Cerebellar nuclear complex (tissue), 1 donor: ENCODE data around the gene CGB1.
"Not testable (repeated sequence)": the region's sequence is repeated elsewhere in the genome, so short reads cannot be mapped to it uniquely, and the experiment has no call there.

Experiments used
- DNase-seq, 2 experiments: peaks; one replicate each; lab custom pipeline; 2025; lab: John Stamatoyannopoulos, UW

The CGB1 gene

GRCh38 chr19:49036815-49037214, at the start of gene CGB1:
Gene CGB1, minus strand, starts transcription at chr19:49036895. Its CDS starts 184 bp downstream, at chr19:49036711.
- not testable (repeated sequence) for DNase-seq

DNA sequence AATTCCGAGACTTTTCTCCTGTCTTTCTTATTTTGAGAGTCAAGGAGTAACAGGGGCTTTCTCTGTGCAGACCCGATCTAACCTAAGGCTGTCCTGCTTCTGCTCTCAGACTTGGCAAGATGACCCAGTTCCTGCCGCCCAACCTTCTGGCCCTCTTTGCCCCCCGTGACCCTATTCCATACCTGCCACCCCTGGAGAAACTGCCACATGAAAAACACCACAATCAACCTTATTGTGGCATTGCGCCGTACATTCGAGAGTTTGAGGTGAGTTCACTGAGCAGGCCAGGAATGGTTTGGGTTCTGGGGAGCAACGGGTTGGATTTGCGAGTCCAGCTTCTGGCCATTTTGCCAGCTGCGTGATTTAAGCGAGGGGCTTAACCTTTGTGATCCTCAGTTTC, 49.6 kb upstream of the CGB1 start:
- no peak for DNase-seq

GRCh38 chr19:49085868-49086232, 49.2 kb upstream of the CGB1 start:
- DNase-seq, result no peak

- DNase-seq, result peak; percentile 62 to 93
Measured at GRCh38 chr19:49085020-49085867, 48.5 kb upstream of the CGB1 start, which contains the start of gene SNRNP70. Gene SNRNP70, plus strand, starts transcription at chr19:49085451. Its CDS starts 964 bp downstream, at chr19:49086415.

DNA sequence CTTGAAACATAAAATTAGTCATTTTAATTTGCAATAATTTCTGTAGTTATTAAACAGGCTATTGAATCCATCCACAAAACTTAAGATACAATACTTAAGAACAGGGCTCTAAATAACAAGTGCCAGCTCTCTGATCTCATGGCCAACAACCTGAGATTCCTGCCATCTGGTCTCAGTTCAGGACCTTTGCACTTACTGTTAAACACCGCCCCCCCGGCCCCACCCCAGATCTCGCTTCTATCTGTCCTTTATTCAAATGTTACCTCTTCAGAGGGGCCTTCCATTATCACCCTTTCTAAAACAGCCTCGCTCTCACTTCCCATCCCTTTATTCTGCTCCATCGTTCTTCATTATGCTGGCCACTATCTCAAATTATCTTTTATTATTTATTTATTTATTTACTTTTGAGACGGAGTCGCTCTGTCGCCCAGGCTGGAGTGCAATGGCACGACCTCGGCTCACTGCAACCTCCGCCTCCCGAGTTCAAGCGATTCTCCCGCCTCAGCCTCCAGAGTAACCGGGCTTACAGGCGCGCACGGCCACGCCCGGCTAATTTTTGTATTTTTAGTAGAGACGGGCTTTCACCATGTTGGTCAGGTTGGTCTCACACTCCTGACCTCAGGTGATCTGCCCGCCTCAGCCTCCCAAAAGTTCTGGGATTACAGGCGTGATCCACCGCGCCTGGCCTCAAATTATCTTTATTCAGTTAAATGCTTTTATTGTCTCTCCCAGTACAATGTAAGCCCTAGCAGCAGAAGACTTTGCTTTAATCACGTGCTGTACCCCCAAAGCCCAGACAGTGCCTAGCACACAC, 47.7 kb upstream of the CGB1 start:
- DNase-seq, result no peak

DNA sequence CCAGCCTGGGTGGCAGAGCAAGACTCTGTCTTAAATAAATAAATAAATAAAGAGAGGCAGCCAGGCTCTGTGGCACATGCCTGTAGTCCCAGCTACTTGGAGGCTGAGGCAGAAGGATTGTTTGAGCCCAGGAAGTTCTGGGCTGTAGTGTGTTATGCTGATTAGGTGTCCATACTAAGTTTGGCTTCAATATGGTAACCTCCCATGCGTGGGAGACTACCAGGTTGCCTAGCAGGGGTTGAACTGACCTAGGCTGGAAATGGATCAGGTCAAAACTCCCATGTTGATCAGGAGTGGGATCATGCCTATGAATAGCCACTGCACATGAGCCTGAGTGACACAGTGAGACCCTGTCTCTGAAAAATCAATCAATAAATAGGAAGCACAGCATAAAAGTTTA, 44.6 kb upstream of the CGB1 start:
- no peak for DNase-seq

DNA sequence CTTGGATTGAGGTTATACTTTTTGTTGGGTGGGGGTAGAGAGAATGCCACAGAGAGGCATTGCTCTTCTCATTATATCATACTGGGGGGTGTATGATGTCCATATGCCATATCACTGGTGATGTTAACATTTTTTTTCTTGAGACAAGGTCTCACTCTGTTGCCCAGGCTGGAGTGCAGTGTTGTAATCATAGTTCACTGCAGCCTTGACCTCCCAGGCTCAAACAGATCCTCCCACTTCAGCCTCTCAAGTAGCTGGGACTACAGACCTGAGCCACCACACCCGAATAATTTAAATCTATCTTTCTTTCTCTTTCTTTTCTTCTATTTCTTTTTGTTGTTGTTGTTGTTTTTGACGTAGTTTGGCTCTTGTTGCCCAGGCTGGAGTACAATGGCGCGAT, 43.7 kb upstream of the CGB1 start:
- no peak for DNase-seq

DNA sequence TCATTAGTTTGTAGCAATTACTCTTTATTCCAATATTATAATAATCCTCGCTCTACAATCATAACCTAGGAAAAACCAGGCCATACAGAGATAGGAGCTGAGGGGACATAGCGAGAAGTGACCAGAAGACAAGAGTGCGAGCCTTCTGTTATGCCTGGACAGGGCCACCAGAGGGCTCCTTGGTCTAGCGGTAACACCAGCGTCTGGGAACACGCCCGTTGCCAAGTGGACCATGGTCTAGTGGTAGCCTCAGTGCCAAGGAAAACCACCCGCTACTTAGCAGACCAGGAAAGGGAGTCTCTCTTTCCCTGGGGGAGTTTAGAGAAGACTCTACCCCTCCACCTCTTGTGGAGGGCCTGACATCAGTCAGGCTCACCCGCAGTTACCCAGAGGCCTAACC, 38.2 kb upstream of the CGB1 start:
- DNase-seq, result peak in 1 of 2 experiments; percentile 14

DNA sequence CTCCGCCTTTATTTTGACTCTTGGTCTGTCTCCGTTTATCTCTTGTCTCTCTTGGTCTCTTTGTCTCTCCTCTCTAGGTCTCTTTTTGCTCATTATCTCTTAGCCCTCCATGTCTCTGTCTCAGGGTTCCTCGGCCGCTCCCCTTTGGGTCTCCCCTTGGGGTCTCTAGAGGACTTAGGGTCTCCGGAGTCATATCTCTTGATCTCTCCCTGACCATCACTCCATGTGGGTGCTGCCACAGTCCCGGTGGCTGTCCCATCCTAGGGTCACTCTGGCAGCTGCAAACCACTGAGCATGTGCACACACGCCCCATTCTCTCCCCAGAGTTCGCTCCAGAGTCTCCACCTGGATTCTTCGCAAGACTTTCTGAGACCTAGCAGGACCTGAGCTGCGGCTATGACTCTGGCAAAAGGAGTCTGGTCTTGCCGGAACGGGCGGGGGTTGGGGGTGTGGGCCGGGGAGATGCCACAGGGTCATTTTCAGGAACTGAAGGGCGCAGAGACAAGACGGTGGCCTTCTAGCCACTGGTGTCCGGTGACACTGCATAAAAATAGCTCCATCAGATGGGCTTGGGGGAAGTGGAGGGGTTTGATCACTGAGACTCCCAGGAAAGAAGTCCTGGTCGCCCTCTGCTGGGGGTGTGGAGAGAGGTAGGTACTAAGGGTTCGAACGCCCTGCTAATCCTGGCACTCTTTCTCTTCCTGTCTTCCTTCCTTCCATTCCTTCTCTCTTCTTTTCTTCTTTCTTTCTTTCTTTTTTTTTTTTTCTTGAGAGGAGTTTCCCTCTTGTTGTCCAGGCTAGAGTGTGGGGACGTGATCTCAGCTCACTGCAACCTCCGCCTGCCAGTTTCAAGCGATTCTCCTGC, 37.1 kb upstream of the CGB1 start:
- DNase-seq, result no peak

GRCh38 chr19:49071860-49072547, 35.3 kb upstream of the CGB1 start:
- DNase-seq, result no peak

DNA sequence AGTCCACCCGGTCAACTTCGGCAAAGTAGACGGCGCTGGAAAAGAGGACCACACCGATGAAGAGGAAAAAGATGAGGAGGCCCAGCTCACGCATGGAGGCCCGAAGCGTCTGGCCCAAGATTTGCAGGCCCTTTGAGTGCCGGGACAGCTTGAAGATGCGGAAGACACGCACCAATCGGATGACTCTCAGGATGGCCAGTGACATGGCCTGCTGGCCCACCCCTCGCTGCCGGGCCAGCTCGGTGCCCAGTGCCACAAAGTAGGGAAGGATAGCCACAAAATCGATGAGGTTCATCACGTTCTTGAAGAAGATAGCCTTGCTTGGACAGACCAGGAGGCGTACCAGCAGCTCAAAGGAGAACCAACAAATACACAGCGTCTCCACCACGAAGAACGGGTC, 33.7 kb upstream of the CGB1 start:
- no peak for DNase-seq

GRCh38 chr19:49069026-49069425, 32.3 kb upstream of the CGB1 start:
- no peak for DNase-seq

DNA sequence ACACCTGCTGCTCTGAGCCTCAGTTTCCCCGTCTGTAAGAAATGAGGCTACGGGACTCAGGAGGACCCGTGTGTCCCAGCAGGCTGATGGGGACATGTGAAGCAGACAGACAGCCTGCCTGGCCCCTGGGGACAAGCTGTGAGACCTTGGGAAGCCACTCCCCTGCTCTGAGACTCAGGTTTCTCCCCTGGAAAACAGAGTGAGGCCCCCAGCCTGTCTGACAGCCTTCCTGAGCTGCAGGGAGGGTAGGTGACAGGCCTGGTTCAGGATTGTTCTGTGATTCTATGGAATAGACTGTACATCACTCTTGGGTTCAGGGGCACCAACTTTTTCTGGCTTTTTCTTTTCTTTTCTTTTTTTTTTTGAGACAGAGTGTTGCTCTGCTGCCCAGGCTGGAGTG, 30.9 kb upstream of the CGB1 start:
- no peak for DNase-seq

DNA sequence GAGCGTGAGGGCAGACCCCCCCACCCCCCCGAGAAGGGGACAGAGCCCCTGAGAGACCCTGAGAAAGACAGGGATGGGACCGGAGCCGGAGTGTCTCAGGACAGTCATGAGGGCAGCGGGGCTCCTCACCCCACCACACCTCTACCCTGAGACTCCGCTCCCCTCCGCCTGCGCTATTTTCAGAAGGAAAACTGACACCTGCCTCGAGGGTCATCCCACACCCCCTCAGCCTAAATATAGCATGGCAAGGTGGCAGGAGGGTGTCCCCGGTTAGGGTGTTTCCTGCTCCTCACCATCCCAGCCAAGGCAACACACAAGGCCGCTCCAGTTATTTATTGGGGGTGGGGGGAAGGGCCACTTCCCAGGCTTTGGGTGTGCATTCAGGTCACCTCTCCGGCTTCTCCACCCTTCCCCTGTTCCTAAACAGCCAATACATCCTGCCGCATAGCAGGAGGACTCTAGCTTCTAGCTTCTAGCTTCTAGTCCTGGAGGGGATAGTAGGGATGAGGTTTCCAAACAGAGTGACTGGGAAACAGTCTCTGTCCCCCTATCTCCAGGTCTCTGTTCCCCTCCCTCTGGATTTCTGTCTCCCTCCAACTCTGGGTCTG, 29.3 kb upstream of the CGB1 start:
- DNase-seq, result no peak

DNA sequence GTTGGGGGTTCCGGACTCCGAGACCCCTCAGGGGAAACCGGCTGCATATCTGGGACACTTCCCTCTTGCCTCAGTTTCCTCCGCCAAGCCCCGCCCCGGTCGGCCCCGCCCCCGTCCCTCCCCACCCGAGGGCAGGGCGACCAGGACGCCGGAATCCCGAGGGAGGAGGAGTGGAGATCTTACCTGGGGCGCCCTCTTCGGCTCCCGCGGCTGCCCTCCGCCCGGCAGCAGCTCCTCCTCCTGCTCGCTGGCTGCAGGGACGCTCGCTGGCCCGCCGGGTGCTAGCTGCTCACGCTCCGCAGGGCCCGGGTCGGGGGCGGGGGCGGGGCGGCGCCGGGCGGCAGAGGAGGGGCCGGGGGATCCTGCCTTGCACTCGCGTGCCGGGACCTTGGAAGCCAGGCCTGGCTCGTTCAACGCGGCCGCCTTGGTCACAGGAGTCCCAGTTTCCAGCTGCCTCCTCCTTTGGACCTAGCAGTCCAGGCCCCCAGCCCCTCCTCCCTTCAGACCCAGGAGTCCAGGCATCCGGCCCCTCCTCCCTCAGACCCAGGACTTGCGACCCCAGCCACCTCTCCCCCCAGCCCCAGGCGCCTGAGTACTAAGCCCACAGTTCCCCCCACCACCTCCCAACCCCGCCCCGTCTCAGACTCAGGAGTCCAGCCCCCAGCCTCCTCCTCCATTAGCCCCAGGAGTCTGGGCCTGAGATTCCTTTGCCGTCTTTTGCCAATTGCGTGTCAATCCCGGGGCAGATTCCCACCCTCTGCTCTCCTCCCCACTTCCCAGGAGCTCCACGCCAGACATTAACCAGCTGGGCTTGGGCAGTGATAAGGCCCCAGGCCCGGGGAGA, 28.3 kb upstream of the CGB1 start, which contains the start of gene NTF4:
NTF4 (minus strand) TSS at position 51 of the 844 bp plus-strand sequence. CDS start 2,821 bp downstream, outside the sequence.
- DNase-seq, result no peak

DNA sequence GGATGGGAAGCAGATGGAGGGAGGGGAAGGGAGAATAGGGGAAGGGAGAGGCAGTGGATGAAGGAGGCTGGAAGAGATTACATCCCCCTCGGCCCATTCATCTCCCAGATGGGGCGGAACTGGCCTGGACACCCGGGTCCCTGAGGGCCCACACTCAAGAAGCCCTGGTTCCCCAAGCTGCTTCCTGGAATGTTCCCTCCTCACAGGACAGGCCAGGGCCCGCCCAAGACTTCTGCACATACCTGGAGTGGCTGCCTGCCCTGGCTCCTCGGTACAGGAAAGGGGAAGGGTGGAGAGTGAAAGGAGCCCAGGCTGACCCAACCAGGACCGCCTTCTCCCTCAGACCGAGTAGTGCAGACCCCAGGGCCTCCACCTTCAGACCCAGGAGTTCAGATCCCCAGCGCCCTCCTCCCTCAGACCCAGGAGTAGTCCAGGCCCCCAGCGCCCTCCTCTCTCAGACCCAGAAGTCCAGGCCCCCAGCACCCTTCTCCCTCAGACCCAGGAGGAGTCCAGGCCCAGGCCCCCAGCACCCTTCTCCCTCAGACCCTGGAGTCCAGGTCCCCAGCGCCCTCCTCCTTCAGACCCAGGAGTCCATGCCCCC, 27.4 kb upstream of the CGB1 start:
- DNase-seq, result no peak

DNA sequence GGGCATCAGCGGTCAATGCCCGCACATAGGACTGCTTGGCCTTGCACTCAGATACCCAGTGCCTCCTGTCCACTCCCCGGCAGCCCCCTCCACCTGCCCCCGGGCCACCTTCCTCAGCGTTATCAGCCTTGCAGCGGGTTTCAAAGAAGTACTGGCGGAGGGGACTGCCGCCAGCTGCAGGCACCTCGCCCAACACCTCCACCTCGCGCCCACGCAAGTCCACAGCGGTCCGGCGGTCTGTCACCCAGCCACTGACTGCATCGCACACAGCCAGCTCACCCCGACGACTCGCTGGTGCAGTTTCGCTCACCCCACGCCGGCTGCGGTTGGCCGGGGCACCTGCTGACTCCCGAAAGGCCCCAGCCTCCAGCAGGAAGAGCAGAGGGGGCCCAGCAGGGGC, 24.8 kb upstream of the CGB1 start:
- DNase-seq, result no peak

GRCh38 chr19:49061000-49061399, 24.3 kb upstream of the CGB1 start:
- no peak for DNase-seq

- no peak for DNase-seq
Measured at GRCh38 chr19:49059053-49059452, 22.4 kb upstream of the CGB1 start.

DNA sequence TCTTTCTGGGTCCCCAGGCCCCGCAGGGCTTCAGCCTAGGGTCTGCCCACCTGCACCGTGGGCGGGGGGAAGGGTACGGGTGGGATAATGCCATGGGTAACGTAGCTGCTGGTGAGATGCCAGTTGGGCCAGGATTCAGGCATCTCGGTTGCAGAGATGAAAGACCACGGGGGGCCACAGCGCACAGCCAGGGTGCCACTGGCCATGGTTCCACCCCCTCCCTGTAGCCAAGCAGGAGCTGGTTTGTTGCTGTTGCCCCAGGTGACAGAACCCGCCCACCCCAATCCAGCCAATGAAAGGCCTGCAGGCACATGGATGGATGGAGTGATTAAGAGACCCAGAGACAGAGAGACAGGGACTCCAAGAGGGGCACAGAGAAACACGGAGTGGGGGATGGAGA, 21.9 kb upstream of the CGB1 start:
- no peak for DNase-seq
